HL-60 (cell line): ENCODE measurements around the gene PRKCE.
A peak's percentile ranks its signal among the peaks of the same experiment; 100 is the strongest.

Experiments
- DNase-seq, 2 experiments: peaks; one replicate each; pipeline ENCODE4 v3.0.0-alpha.2; 2010 to 2020; ENCODE audit warnings: low read depth in 1 of 2, low spot score in 1 of 2
- H3K27ac ChIP-seq: fragments of 250-450 bp; sonication (Bioruptor Pico); replicated peaks from 2 replicates; pipeline ENCODE4 v1.5.1; 2020; ENCODE audit warnings: mild to moderate bottlenecking, moderate library complexity
- H3K27me3 ChIP-seq: fragments of 250-450 bp; sonication (Bioruptor Pico); 2 replicates; pipeline ENCODE4 v1.5.1; 2021; ENCODE audit warnings: mild to moderate bottlenecking, moderate library complexity; ENCODE audit not compliant: insufficient read depth, poor library complexity, severe bottlenecking
- H3K4me3 ChIP-seq: replicated peaks from 2 replicates; pipeline ENCODE4 v1.5.1; 2011; ENCODE audit warnings: mild to moderate bottlenecking, control low read depth, low read length; ENCODE audit not compliant: insufficient read depth
- GABPA ChIP-seq: IDR thresholded peaks from 2 replicates; pipeline ENCODE4 v1.6.1; 2012; ENCODE audit warnings: low read depth
- POLR2AphosphoS5 ChIP-seq: IDR thresholded peaks from 2 replicates; pipeline ENCODE4 v1.6.1; 2012; ENCODE audit warnings: low read depth
- SPI1 ChIP-seq: IDR thresholded peaks from 2 replicates; pipeline ENCODE4 v1.6.1; 2012; ENCODE audit warnings: low read depth, mild to moderate bottlenecking, borderline replicate concordance
- TF ChIP-seq, protein P1 (sequence below): IDR thresholded peaks from 2 replicates; pipeline ENCODE4 v1.6.1; 2012; ENCODE audit warnings: low read depth; ENCODE audit not compliant: insufficient replicate concordance
- TF ChIP-seq, protein P2 (sequence below): IDR thresholded peaks from one replicate; pipeline ENCODE4 v1.5.1; 2011; ENCODE audit warnings: low read length, control low read depth, inconsistent platforms; ENCODE audit not compliant: insufficient read depth

Gene PRKCE

DNA sequence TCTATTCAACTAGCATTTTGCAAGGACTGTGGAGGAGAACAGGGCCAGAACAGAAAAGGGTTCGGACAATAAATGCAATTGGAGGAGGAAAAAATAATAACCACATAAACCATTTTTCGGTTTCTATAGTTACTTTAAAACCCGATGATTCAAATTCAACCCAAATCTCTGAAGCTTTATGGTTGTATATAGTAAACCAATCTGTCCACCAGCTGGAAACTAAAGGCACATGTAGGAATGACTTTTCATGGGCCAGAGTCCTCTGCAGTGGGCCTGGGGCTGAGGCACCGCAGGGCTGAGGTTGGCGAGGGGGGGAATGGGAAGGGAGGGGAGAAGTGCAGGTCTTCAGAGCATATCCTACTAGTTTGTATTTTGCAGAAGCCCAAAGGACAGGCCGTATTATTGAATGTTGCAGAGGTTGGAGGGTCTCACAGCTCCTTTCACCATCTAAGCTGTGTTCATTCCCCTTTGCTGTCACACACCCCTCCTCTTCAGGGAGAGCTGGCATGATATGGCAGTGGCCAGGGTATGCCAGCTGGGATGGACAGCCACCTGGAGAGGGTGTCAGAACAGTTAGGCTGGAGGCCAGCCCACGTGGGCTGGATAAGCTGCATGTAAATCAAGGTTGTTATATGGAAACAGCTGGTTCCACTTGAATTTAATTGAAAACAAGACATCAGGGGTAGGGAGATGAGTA is 267.1 kb downstream of the PRKCE start:
- no peaks in the 10 kb centered on the region for H3K27me3 ChIP-seq
- DNase-seq = no peak
- H3K27ac ChIP-seq = no peak overlapping the region
- TF ChIP-seq, protein P1, sequence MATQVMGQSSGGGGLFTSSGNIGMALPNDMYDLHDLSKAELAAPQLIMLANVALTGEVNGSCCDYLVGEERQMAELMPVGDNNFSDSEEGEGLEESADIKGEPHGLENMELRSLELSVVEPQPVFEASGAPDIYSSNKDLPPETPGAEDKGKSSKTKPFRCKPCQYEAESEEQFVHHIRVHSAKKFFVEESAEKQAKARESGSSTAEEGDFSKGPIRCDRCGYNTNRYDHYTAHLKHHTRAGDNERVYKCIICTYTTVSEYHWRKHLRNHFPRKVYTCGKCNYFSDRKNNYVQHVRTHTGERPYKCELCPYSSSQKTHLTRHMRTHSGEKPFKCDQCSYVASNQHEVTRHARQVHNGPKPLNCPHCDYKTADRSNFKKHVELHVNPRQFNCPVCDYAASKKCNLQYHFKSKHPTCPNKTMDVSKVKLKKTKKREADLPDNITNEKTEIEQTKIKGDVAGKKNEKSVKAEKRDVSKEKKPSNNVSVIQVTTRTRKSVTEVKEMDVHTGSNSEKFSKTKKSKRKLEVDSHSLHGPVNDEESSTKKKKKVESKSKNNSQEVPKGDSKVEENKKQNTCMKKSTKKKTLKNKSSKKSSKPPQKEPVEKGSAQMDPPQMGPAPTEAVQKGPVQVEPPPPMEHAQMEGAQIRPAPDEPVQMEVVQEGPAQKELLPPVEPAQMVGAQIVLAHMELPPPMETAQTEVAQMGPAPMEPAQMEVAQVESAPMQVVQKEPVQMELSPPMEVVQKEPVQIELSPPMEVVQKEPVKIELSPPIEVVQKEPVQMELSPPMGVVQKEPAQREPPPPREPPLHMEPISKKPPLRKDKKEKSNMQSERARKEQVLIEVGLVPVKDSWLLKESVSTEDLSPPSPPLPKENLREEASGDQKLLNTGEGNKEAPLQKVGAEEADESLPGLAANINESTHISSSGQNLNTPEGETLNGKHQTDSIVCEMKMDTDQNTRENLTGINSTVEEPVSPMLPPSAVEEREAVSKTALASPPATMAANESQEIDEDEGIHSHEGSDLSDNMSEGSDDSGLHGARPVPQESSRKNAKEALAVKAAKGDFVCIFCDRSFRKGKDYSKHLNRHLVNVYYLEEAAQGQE = no peak
- TF ChIP-seq GABPA = no peak
- no peak for TF ChIP-seq SPI1
- no peak for TF ChIP-seq POLR2AphosphoS5
- TF ChIP-seq, protein P2, sequence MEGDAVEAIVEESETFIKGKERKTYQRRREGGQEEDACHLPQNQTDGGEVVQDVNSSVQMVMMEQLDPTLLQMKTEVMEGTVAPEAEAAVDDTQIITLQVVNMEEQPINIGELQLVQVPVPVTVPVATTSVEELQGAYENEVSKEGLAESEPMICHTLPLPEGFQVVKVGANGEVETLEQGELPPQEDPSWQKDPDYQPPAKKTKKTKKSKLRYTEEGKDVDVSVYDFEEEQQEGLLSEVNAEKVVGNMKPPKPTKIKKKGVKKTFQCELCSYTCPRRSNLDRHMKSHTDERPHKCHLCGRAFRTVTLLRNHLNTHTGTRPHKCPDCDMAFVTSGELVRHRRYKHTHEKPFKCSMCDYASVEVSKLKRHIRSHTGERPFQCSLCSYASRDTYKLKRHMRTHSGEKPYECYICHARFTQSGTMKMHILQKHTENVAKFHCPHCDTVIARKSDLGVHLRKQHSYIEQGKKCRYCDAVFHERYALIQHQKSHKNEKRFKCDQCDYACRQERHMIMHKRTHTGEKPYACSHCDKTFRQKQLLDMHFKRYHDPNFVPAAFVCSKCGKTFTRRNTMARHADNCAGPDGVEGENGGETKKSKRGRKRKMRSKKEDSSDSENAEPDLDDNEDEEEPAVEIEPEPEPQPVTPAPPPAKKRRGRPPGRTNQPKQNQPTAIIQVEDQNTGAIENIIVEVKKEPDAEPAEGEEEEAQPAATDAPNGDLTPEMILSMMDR = no peak
- no peak overlapping the region for H3K4me3 ChIP-seq

DNA sequence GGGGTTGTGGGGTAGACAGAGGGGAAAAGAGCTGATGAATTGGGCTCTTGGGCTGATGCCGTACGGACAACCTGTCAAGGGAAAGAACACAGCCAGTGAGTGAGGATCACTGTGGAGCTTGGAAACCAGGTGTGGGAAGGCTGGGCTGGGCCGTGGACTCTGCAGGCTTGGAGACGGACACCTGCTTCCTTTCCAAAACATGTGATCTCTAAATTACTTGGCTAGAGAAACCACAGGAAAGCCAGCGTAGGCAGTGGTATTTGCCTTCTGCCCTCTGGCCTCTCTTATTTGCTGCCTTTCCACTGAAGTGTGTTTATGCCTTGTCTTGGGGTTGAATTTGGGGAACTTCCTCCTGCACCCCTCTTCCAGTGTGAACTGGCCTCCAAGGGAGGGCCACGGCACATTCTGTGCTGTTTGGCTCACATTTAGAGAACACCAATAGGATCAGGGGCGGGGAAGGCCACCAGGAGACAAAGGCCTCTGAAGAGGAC is 267.7 kb downstream of the PRKCE start:
- no peak overlapping the region for H3K4me3 ChIP-seq
- peak in 1 of 2 experiments; percentile 30 for DNase-seq
- no peaks in the 10 kb centered on the region for H3K27me3 ChIP-seq
- TF ChIP-seq POLR2AphosphoS5 (no peak), SPI1 (no peak), GABPA (no peak)
- TF ChIP-seq, protein P1 = no peak
- TF ChIP-seq, protein P2 = no peak
- H3K27ac ChIP-seq = peak overlapping the region; percentile 28; the same call in 1 of the 2 replicates

DNA sequence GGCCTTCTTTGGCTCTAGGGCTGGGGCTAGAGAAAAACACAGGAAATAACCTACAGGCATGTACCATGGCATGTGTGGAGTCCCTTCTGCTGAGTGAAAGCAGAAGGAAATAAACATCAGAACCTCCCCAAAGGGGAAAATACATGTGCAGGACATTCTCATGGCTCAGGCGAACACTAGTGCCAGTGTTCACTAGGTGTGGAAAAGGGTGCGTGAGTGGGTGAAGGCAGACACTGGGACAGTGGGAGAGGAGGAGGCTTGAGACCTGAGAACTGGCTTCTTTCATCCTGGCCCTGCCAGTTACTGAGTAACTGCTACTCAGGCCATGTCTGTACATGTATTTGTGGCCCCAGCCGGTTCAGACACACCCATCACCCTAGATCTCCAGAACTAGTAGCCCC is 268.2 kb downstream of the PRKCE start:
- no peak for DNase-seq
- H3K27ac ChIP-seq = peak overlapping the region; percentile 28; the same call in 1 of the 2 replicates
- H3K4me3 ChIP-seq = no peak overlapping the region
- H3K27me3 ChIP-seq = no peaks in the 10 kb centered on the region
- no peak for TF ChIP-seq GABPA
- TF ChIP-seq, protein P2 = no peak

DNA sequence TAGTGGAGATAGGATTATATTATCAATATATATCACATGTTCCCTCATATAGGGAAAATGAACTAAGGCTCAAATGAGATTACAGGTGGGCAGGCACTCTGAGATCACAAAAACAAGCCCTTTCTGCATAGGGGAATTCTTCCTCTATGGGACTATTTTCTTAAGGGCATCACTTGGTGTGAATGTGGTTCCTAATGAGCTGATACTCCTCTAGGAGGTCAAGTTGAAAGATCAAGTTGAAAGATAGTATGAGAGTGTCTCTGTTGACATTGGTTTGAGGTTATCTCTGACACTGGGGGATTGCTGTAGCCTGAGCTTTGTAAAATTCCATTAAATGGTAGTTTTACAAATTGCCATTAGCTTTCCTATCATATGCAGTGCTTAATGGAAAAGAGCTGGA is 270.4 kb downstream of the PRKCE start:
- no peak for DNase-seq
- no peak overlapping the region for H3K4me3 ChIP-seq
- no peaks in the 10 kb centered on the region for H3K27me3 ChIP-seq
- no peak for TF ChIP-seq SPI1
- TF ChIP-seq, protein P1 = no peak
- no peak for TF ChIP-seq POLR2AphosphoS5
- no peak for TF ChIP-seq GABPA
- TF ChIP-seq, protein P2 = no peak
- H3K27ac ChIP-seq = no peak overlapping the region
